Effector memory CD8-positive, alpha-beta T cell (primary cell): Measurements from ENCODE around the gene ASCC1.
A peak's percentile ranks its signal among the peaks of the same experiment; 100 is the strongest.

Experiments
- ATAC-seq: fragments of 150-1000 bp; cut with Tn5 transposase; replicated peaks from 2 replicates; pipeline ENCODE4 v1.10.0; 2021; ENCODE audit warnings: mild to moderate bottlenecking, moderate library complexity
- DNase-seq, 3 experiments: peaks; one replicate each; pipeline ENCODE4 v3.0.0; 2021
- H3K27ac Mint-ChIP-seq, 2 donors: one replicate each; pipeline ENCODE4 v1.8.0; 2022; ENCODE audit warnings: mild to moderate bottlenecking in 2 of 2, mixed read lengths in 2 of 2, moderate library complexity in 2 of 2
- H3K27me3 Mint-ChIP-seq, 2 donors: one replicate each; pipeline ENCODE4 v1.8.0; 2022; ENCODE audit warnings: mixed read lengths in 2 of 2
- H3K36me3 Mint-ChIP-seq: one replicate; pipeline ENCODE4 v1.8.0; 2022; ENCODE audit warnings: mild to moderate bottlenecking, moderate library complexity, mixed read lengths; ENCODE audit not compliant: insufficient read depth
- H3K4me1 Mint-ChIP-seq, 2 donors: one replicate each; pipeline ENCODE4 v1.8.0; 2022; ENCODE audit warnings: low read depth in 2 of 2, mixed read lengths in 2 of 2
- H3K4me3 Mint-ChIP-seq, 2 donors: one replicate each; pipeline ENCODE4 v1.8.0; 2022; ENCODE audit warnings: mild to moderate bottlenecking in 2 of 2, mixed read lengths in 2 of 2, moderate library complexity in 2 of 2
- H3K9me3 Mint-ChIP-seq, 2 donors: one replicate each; pipeline ENCODE4 v1.8.0; 2022; ENCODE audit warnings: mixed read lengths in 2 of 2

ASCC1 gene

GRCh38 chr10:72134785-72135767 lies 81.0 kb downstream of the ASCC1 start:
- Mint-ChIP-seq H3K4me3 (no peak overlapping the region), H3K27me3 (no peaks in the 10 kb centered on the region), H3K4me1 (peaks cover 15 to 16% of the 10 kb centered on the region in 2 donors), H3K27ac (peak overlapping the region in 1 of 2 donors; percentile 18), H3K36me3 (peaks cover 7% of the 10 kb centered on the region), H3K9me3 (no peaks in the 10 kb centered on the region)
- DNase-seq (no peak), ATAC-seq (no peak)

- DNase-seq: no peak
- Mint-ChIP-seq H3K9me3 (no peaks in the 10 kb centered on the region), H3K4me1 (peaks cover 13 to 14% of the 10 kb centered on the region in 2 donors), H3K36me3 (peaks cover 13% of the 10 kb centered on the region), H3K27me3 (no peaks in the 10 kb centered on the region), H3K4me3 (no peak overlapping the region), H3K27ac (peak overlapping the region in 1 of 2 donors; percentile 14)
- no peak for ATAC-seq
Measured at GRCh38 chr10:72133517-72133916, 82.6 kb downstream of the ASCC1 start.

GRCh38 chr10:72132854-72133253 lies 83.2 kb downstream of the ASCC1 start:
- Mint-ChIP-seq H3K9me3 (no peaks in the 10 kb centered on the region), H3K27me3 (no peaks in the 10 kb centered on the region), H3K27ac (peak overlapping the region in 1 of 2 donors; percentile 14), H3K4me1 (peaks cover 13 to 14% of the 10 kb centered on the region in 2 donors), H3K4me3 (no peak overlapping the region), H3K36me3 (peaks cover 16% of the 10 kb centered on the region)
- DNase-seq: no peak
- ATAC-seq: no peak

GRCh38 chr10:72127571-72127970 lies 88.5 kb downstream of the ASCC1 start:
- DNase-seq: no peak
- H3K4me1 Mint-ChIP-seq: no peaks in the 10 kb centered on the region
- H3K27ac Mint-ChIP-seq: no peak overlapping the region
- peaks cover 20% of the 10 kb centered on the region for H3K36me3 Mint-ChIP-seq
- no peak for ATAC-seq
- H3K27me3 Mint-ChIP-seq: no peaks in the 10 kb centered on the region
- H3K4me3 Mint-ChIP-seq: no peak overlapping the region
- H3K9me3 Mint-ChIP-seq: no peaks in the 10 kb centered on the region

- no peaks in the 10 kb centered on the region for H3K27me3 Mint-ChIP-seq
- no peaks in the 10 kb centered on the region for H3K9me3 Mint-ChIP-seq
- peaks cover 0 to 2% of the 10 kb centered on the region in 2 donors for H3K4me1 Mint-ChIP-seq
- ATAC-seq (no peak), DNase-seq (no peak)
- peak overlapping the region in 1 of 2 donors; percentile 5 for H3K27ac Mint-ChIP-seq
- no peak overlapping the region for H3K4me3 Mint-ChIP-seq
- peaks cover 16% of the 10 kb centered on the region for H3K36me3 Mint-ChIP-seq
Measured at GRCh38 chr10:72126872-72127232, 89.2 kb downstream of the ASCC1 start.

GRCh38 chr10:72126184-72126871 lies 89.7 kb downstream of the ASCC1 start:
- Mint-ChIP-seq H3K36me3 (peaks cover 12% of the 10 kb centered on the region), H3K27ac (peak overlapping the region in 1 of 2 donors; percentile 5), H3K27me3 (no peaks in the 10 kb centered on the region), H3K4me1 (peaks cover 0 to 2% of the 10 kb centered on the region in 2 donors), H3K4me3 (no peak overlapping the region), H3K9me3 (no peaks in the 10 kb centered on the region)
- DNase-seq (no peak), ATAC-seq (no peak)

GRCh38 chr10:72124989-72125388 lies 91.1 kb downstream of the ASCC1 start:
- Mint-ChIP-seq H3K27ac (peak overlapping the region in 1 of 2 donors; percentile 79), H3K9me3 (no peaks in the 10 kb centered on the region), H3K36me3 (peaks cover 15% of the 10 kb centered on the region), H3K4me1 (peaks cover 0 to 2% of the 10 kb centered on the region in 2 donors), H3K4me3 (no peak overlapping the region), H3K27me3 (no peaks in the 10 kb centered on the region)
- DNase-seq (no peak), ATAC-seq (no peak)

- no peak for DNase-seq
- Mint-ChIP-seq H3K4me3 (no peak overlapping the region), H3K4me1 (peaks cover 2% of the 10 kb centered on the region in 2 donors), H3K27ac (no peak overlapping the region), H3K27me3 (no peaks in the 10 kb centered on the region), H3K36me3 (peaks cover 14% of the 10 kb centered on the region), H3K9me3 (no peaks in the 10 kb centered on the region)
- no peak for ATAC-seq
Measured at GRCh38 chr10:72124381-72124780, 91.7 kb downstream of the ASCC1 start.

GRCh38 chr10:72123616-72124015 lies 92.5 kb downstream of the ASCC1 start:
- DNase-seq (no peak), ATAC-seq (no peak)
- Mint-ChIP-seq H3K27ac (no peak overlapping the region), H3K9me3 (no peaks in the 10 kb centered on the region), H3K4me3 (no peak overlapping the region), H3K27me3 (no peaks in the 10 kb centered on the region), H3K36me3 (peaks cover 12% of the 10 kb centered on the region), H3K4me1 (peaks cover 2 to 3% of the 10 kb centered on the region in 2 donors)

GRCh38 chr10:72122221-72122620 lies 93.9 kb downstream of the ASCC1 start:
- H3K27ac Mint-ChIP-seq: peak overlapping the region in 1 of 2 donors; percentile 46
- H3K36me3 Mint-ChIP-seq: peaks cover 5% of the 10 kb centered on the region
- no peak for ATAC-seq
- H3K9me3 Mint-ChIP-seq: no peaks in the 10 kb centered on the region
- DNase-seq: no peak
- peaks cover 2 to 3% of the 10 kb centered on the region in 2 donors for H3K4me1 Mint-ChIP-seq
- H3K4me3 Mint-ChIP-seq: no peak overlapping the region
- H3K27me3 Mint-ChIP-seq: no peaks in the 10 kb centered on the region

- H3K36me3 Mint-ChIP-seq: peaks cover 5% of the 10 kb centered on the region
- no peaks in the 10 kb centered on the region for H3K27me3 Mint-ChIP-seq
- DNase-seq (no peak), ATAC-seq (no peak)
- H3K4me3 Mint-ChIP-seq: no peak overlapping the region
- H3K27ac Mint-ChIP-seq: peak overlapping the region in 1 of 2 donors; percentile 46
- peaks cover 2 to 3% of the 10 kb centered on the region in 2 donors for H3K4me1 Mint-ChIP-seq
- H3K9me3 Mint-ChIP-seq: no peaks in the 10 kb centered on the region
Measured at GRCh38 chr10:72121389-72121788, 94.7 kb downstream of the ASCC1 start.

- Mint-ChIP-seq H3K27me3 (no peaks in the 10 kb centered on the region), H3K27ac (no peak overlapping the region), H3K36me3 (peaks cover 5% of the 10 kb centered on the region), H3K9me3 (no peaks in the 10 kb centered on the region), H3K4me3 (no peak overlapping the region), H3K4me1 (peaks cover 3% of the 10 kb centered on the region in 2 donors)
- DNase-seq (no peak), ATAC-seq (no peak)
Measured at GRCh38 chr10:72116372-72116771, 99.7 kb downstream of the ASCC1 start.

- ATAC-seq (no peak), DNase-seq (no peak)
- H3K27me3 Mint-ChIP-seq: no peaks in the 10 kb centered on the region
- no peaks in the 10 kb centered on the region for H3K9me3 Mint-ChIP-seq
- H3K4me1 Mint-ChIP-seq: peaks cover 6 to 7% of the 10 kb centered on the region in 2 donors
- no peak overlapping the region for H3K4me3 Mint-ChIP-seq
- peaks cover 3% of the 10 kb centered on the region for H3K36me3 Mint-ChIP-seq
- peak overlapping the region in 1 of 2 donors; percentile 5 for H3K27ac Mint-ChIP-seq
Measured at GRCh38 chr10:72114706-72115450, 101.2 kb downstream of the ASCC1 start.
